Testis (tissue), 2 donors: ENCODE measurements around the gene ADD1.

Experiments
- CTCF ChIP-seq, 3 experiments: fragments of 450-650 bp in 2 of 3; fragments of 200-600 bp in 1 of 3; sonication (generic) in 1 of 3; IDR thresholded peaks; one replicate each; pipeline ENCODE4 v1.5.1; 2016 to 2019; ENCODE audit warnings: antibody characterized with exemption in 3 of 3, mild to moderate bottlenecking in 2 of 3, moderate library complexity in 1 of 3
- POLR2A ChIP-seq: fragments of 450-650 bp; IDR thresholded peaks from one replicate; pipeline ENCODE4 v1.6.1; 2017; ENCODE audit warnings: antibody characterized with exemption, mild to moderate bottlenecking, moderate library complexity

GRCh38 chr4:2804973-2805501 lies 38.6 kb upstream of the ADD1 start:
- TF ChIP-seq CTCF (IDR thresholded peaks at IDR 0.05) (no peak), POLR2A (no peak)
